K562 (cell line): ENCODE results near the gene KCND3. TPM values are rescaled to one million over a fixed set of nuclear protein-coding genes. Genes with fewer than 3 reads are reported as not detected.

Source experiments
- CBFA2T2 ChIP-seq: fragments of 450-650 bp; conservative IDR thresholded peaks from 2 replicates; pipeline ENCODE4 v1.6.1; 2017; ENCODE audit warnings: mild to moderate bottlenecking
- FOXA3 ChIP-seq, 2 experiments: fragments of 450-650 bp in 1 of 2; sonication (generic) in 1 of 2; formaldehyde crosslinking; IDR thresholded peaks in 1 of 2; conservative IDR thresholded peaks in 1 of 2; 2 replicates each; pipeline versions ENCODE4 v1.4.0 to v1.8.0; 2020 to 2022; ENCODE audit warnings: mild to moderate bottlenecking in 2 of 2, missing genetic modification reagents in 1 of 2
- HDAC2 ChIP-seq: fragments of 450-650 bp; IDR thresholded peaks from 2 replicates; pipeline ENCODE4 v1.6.1; 2016; ENCODE audit warnings: mild to moderate bottlenecking
- HNRNPH1 ChIP-seq: fragments of 200-400 bp; formaldehyde crosslinking; optimal IDR thresholded peaks from 2 replicates; pipeline ENCODE3; 2017; ENCODE audit warnings: low read depth, mild to moderate bottlenecking, low read length, moderate library complexity
- HSF4 ChIP-seq: fragments of 250-450 bp; sonication (Bioruptor Pico); IDR thresholded peaks from 2 replicates; pipeline ENCODE4 v2.1.2; 2022; ENCODE audit warnings: mild to moderate bottlenecking, moderate library complexity, borderline replicate concordance
- KAT8 ChIP-seq: fragments of 450-650 bp; IDR thresholded peaks from 2 replicates; pipeline ENCODE4 v1.6.1; 2016; ENCODE audit warnings: low read depth, mild to moderate bottlenecking
- KHSRP ChIP-seq: fragments of 450-650 bp; IDR thresholded peaks from 2 replicates; pipeline ENCODE4 v1.6.1; 2017
- MCM7 ChIP-seq, 2 experiments: fragments of 450-650 bp; IDR thresholded peaks; 2 replicates each; pipeline ENCODE4 v1.6.1; 2016 to 2018
- MEIS2 ChIP-seq: fragments of 450-650 bp; IDR thresholded peaks from 2 replicates; pipeline ENCODE4 v1.6.1; 2014; ENCODE audit warnings: mild to moderate bottlenecking; ENCODE audit not compliant: partially characterized antibody
- MITF ChIP-seq: IDR thresholded peaks from 2 replicates; pipeline ENCODE4 v1.6.1; 2014; ENCODE audit warnings: antibody characterized with exemption
- POLR2AphosphoS2 ChIP-seq: IDR thresholded peaks from 2 replicates; pipeline ENCODE4 v1.6.1; 2012; ENCODE audit warnings: low read length, improper control_type of control experiment
- RCOR1 ChIP-seq, 2 experiments: IDR thresholded peaks; 2 replicates each; pipeline ENCODE4 v1.6.1; 2012; ENCODE audit warnings: low read depth in 2 of 2, low read length in 2 of 2, borderline replicate concordance in 1 of 2, improper control_type of control experiment in 1 of 2
- SLC30A9 ChIP-seq: fragments of 250-450 bp; sonication (Bioruptor Pico); IDR thresholded peaks from 2 replicates; pipeline ENCODE4 v1.8.0; 2022; ENCODE audit warnings: mild to moderate bottlenecking, moderate library complexity
- TCF3 ChIP-seq: sonication (generic); formaldehyde crosslinking; IDR thresholded peaks from 2 replicates; pipeline ENCODE4 v1.4.0; 2020; ENCODE audit warnings: mild to moderate bottlenecking, missing genetic modification reagents
- THAP12 ChIP-seq: fragments of 250-450 bp; sonication (Bioruptor Pico); IDR thresholded peaks from 2 replicates; pipeline ENCODE4 v1.9.0; 2021; ENCODE audit warnings: mild to moderate bottlenecking, inconsistent platforms
- THRAP3 ChIP-seq: fragments of 450-650 bp; IDR thresholded peaks from 2 replicates; pipeline ENCODE4 v1.6.1; 2016; ENCODE audit warnings: mild to moderate bottlenecking, inconsistent platforms, borderline replicate concordance
- TRIM28 ChIP-seq: fragments of 450-650 bp; IDR thresholded peaks from 2 replicates; pipeline ENCODE4 v1.6.1; 2017
- YY1 ChIP-seq, 3 experiments: IDR thresholded peaks; 2 replicates each; pipeline ENCODE4 v1.6.1; 2011; ENCODE audit warnings: low read length in 2 of 3, mild to moderate bottlenecking in 2 of 3, moderate library complexity in 2 of 3, borderline replicate concordance in 1 of 3, control low read depth in 1 of 3, low read depth in 1 of 3; ENCODE audit not compliant: insufficient read depth in 3 of 3, insufficient replicate concordance in 2 of 3, control insufficient read depth in 1 of 3, insufficient read length in 1 of 3; ENCODE audit errors: extremely low read depth in 1 of 3
- ZNF184 ChIP-seq: sonication (generic); formaldehyde crosslinking; IDR thresholded peaks from 2 replicates; pipeline ENCODE4 v1.5.0; 2020; ENCODE audit warnings: missing genetic modification reagents
- ZNF408 ChIP-seq: fragments of 250-450 bp; sonication (Bioruptor Pico); IDR thresholded peaks from 2 replicates; pipeline ENCODE4 v1.4.0; 2020; ENCODE audit warnings: low read depth, mild to moderate bottlenecking, moderate library complexity
- ZNF41 ChIP-seq: fragments of 250-450 bp; sonication (Bioruptor Pico); conservative IDR thresholded peaks from 2 replicates; pipeline ENCODE4 v1.4.0; 2020; ENCODE audit warnings: mild to moderate bottlenecking
- ZNF512 ChIP-seq: IDR thresholded peaks from 2 replicates; pipeline ENCODE4 v1.6.1; 2016; ENCODE audit warnings: missing genetic modification characterization, missing compliant biosample characterization
- ZNF551 ChIP-seq: fragments of 250-450 bp; sonication (Bioruptor Pico); IDR thresholded peaks from 2 replicates; pipeline ENCODE4 v1.5.0; 2021; ENCODE audit warnings: mild to moderate bottlenecking, moderate library complexity
- polyA plus RNA-seq, 8 experiments: library from polyadenylated mRNA; depleted of rRNA in 4 of 8; stranded (reverse) in 5 of 8; unstranded in 3 of 8; fragments of >200 nt; fragmentation: Nextera tagmentation in 2 of 8; fragmentation: Illumina TruSeq in 1 of 8; extraction: Ambion mirVana in 2 of 8; extraction: Trizol in 1 of 8; gene quantifications; 2 replicates each; pipeline versions ENCODE4 v1.2.1 to v1.2.3, GENCODE V29; 2011 to 2014; ENCODE audit warnings: inconsistent platforms in 1 of 8, missing spikeins in 1 of 8
- total RNA-seq, 7 experiments: library from RNA; depleted of rRNA in 6 of 7; stranded (reverse); fragments of >200 nt in 6 of 7; fragmentation: Illumina TruSeq in 2 of 7; extraction: Trizol in 2 of 7; gene quantifications; 2 replicates each; pipeline versions ENCODE4 v1.2.1 to v1.2.3, GENCODE V29; 2011 to 2021; ENCODE audit warnings: low replicate concordance in 1 of 7

KCND3 gene
- total and polyA plus RNA-seq, 9 of the 15 experiments (the other 6 are each of a cell fraction or from before 2014, with no cell fraction given), result not detected

DNA sequence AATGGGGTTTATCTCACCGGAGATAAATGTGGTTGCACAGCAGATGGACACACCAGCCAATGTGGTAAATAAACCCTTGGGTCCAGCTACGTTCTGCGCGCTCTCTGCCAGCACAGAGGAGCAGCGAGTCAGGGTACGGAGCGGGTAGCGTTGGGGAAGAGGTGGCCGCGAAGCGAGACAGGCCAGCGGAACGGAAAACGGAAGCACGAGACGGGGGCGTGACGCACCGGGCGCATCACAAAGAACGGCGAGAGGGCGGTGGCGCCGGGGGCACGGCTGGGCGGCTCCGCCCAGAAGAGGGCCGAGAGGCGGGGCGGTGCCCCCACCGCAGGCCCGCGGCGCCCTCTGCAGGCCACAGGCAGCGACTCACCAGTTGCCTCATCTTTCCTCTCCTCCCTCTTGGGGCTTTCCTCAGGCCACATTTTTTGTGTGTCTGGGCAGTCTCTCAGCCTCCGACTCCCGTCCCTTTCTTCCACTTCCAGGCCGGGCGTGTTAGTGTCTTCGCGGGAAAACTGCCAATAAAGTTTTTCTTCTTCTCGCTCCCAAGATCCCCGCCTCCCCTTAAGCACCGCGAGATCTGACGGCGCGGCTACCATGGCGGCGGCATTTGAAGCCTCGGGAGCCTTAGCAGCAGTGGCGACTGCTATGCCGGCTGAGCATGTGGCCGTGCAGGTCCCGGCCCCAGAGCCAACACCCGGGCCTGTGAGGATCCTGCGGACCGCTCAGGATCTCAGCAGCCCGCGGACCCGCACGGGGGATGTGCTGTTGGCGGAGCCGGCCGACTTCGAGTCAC is 233.9 kb downstream of the KCND3 start, which contains the start of gene DDX20 (continued):
- TF ChIP-seq ZNF551 (CRISPR knock-in tag), result no peak
- TF ChIP-seq ZNF41 (CRISPR knock-in tag), result no peak
- TF ChIP-seq RCOR1 (IDR thresholded peaks at IDR 0.05; ENCODE audit: borderline replicate concordance in 1 of 2, low read depth in 2 of 2, low read length in 2 of 2), result peak in 1 of 2 experiments; percentile 5; a peak in 1 of 4 replicates
- TF ChIP-seq CBFA2T2, result no peak
- TF ChIP-seq POLR2AphosphoS2, result peak; percentile 50; the same call in 1 of the 2 replicates
- TF ChIP-seq MEIS2, result no peak
- peak; percentile 87 for TF ChIP-seq HDAC2
- no peak for TF ChIP-seq FOXA3 (CRISPR knock-in tag; conservative IDR thresholded peaks at IDR 0.05 in 1 of 2, IDR thresholded peaks at IDR 0.05 in 1 of 2)
- no peak for TF ChIP-seq ZNF408 (CRISPR knock-in tag)
- TF ChIP-seq TCF3 (CRISPR knock-in tag), result peak; percentile 34; the same call in 1 of the 2 replicates
- no peak for TF ChIP-seq MCM7 (IDR thresholded peaks at IDR 0.05)
- no peak for TF ChIP-seq HNRNPH1
- no peak for TF ChIP-seq HSF4 (CRISPR knock-in tag)
- TF ChIP-seq KHSRP, result no peak
- no peak for TF ChIP-seq SLC30A9 (CRISPR knock-in tag)
- peak; percentile 87 for TF ChIP-seq MITF
- TF ChIP-seq TRIM28, result peak; percentile 45; the same call in 1 of the 2 replicates
- TF ChIP-seq ZNF512, result no peak
- TF ChIP-seq ZNF184, result no peak
- peak; percentile 72 to 94 (median 91) for TF ChIP-seq YY1 (IDR thresholded peaks at IDR 0.05; ENCODE audit: borderline replicate concordance in 1 of 3, control insufficient read depth in 1 of 3, extremely low read depth in 1 of 3, insufficient read depth in 3 of 3, insufficient read length in 1 of 3, insufficient replicate concordance in 2 of 3, low read depth in 1 of 3, low read length in 2 of 3)
- no peak; the same call in 1 of the 2 replicates for TF ChIP-seq THAP12 (CRISPR knock-in tag)
- no peak for TF ChIP-seq KAT8
- no peak for TF ChIP-seq THRAP3
